HepG2 (cell line): ENCODE measurements around the gene NEURL2. TPM values are rescaled to one million over a fixed set of nuclear protein-coding genes. Genes with fewer than 3 reads are reported as not detected.

Experiments
- AGO2 ChIP-seq: fragments of 200-400 bp; formaldehyde crosslinking; optimal IDR thresholded peaks from 2 replicates; pipeline ENCODE3; 2017; ENCODE audit warnings: mild to moderate bottlenecking, low read depth, low read length, moderate library complexity
- CAMTA2 ChIP-seq: sonication (generic); formaldehyde crosslinking; IDR thresholded peaks from 2 replicates; pipeline ENCODE4 v1.4.0; 2020; ENCODE audit warnings: mild to moderate bottlenecking, missing genetic modification reagents, borderline replicate concordance
- CBX1 ChIP-seq: IDR thresholded peaks from one replicate; pipeline ENCODE4 v1.6.1; 2016; ENCODE audit warnings: antibody characterized with exemption, low read depth
- ETV6 ChIP-seq: sonication (generic); formaldehyde crosslinking; conservative IDR thresholded peaks from 2 replicates; pipeline ENCODE4 v1.4.0; 2020; ENCODE audit warnings: missing genetic modification reagents
- FOXA1 ChIP-seq, 2 experiments: fragments of 450-650 bp in 1 of 2; sonication (generic) in 1 of 2; formaldehyde crosslinking in 1 of 2; IDR thresholded peaks; 2 replicates each; pipeline versions ENCODE4 v1.4.0 to v1.6.1; 2016 to 2020; ENCODE audit warnings: missing genetic modification reagents in 1 of 2
- HNF4G ChIP-seq, 2 experiments: sonication (generic) in 1 of 2; formaldehyde crosslinking in 1 of 2; IDR thresholded peaks; 2 replicates each; pipeline versions ENCODE4 v1.4.0 to v1.6.1; 2011 to 2020; ENCODE audit warnings: borderline replicate concordance in 2 of 2, low read depth in 2 of 2, mild to moderate bottlenecking in 2 of 2, low read length in 1 of 2, missing genetic modification reagents in 1 of 2, moderate library complexity in 1 of 2
- HNRNPL ChIP-seq: fragments of 200-400 bp; formaldehyde crosslinking; IDR thresholded peaks from 2 replicates; pipeline ENCODE4 v1.6.1; 2017; ENCODE audit warnings: mild to moderate bottlenecking, low read depth, low read length
- HNRNPLL ChIP-seq: fragments of 200-400 bp; formaldehyde crosslinking; IDR thresholded peaks from 2 replicates; pipeline ENCODE4 v1.6.1; 2017; ENCODE audit warnings: mild to moderate bottlenecking, low read depth, low read length; ENCODE audit not compliant: poor library complexity, severe bottlenecking
- KDM1A ChIP-seq: IDR thresholded peaks from 2 replicates; pipeline ENCODE4 v1.6.1; 2016; ENCODE audit warnings: missing compliant biosample characterization
- MED13 ChIP-seq: sonication (generic); formaldehyde crosslinking; IDR thresholded peaks from 2 replicates; pipeline ENCODE4 v1.5.0; 2020; ENCODE audit warnings: missing genetic modification reagents
- PHF8 ChIP-seq: sonication (generic); formaldehyde crosslinking; IDR thresholded peaks from 2 replicates; pipeline ENCODE4 v1.5.0; 2020; ENCODE audit warnings: missing genetic modification reagents
- PLSCR1 ChIP-seq: sonication (generic); formaldehyde crosslinking; IDR thresholded peaks from 2 replicates; pipeline ENCODE4 v1.5.0; 2020; ENCODE audit warnings: missing genetic modification reagents, mild to moderate bottlenecking, borderline replicate concordance
- POLR2A ChIP-seq, 2 experiments: IDR thresholded peaks; 2 replicates each; pipeline ENCODE4 v1.6.1; 2011; ENCODE audit warnings: low read depth in 2 of 2, low read length in 2 of 2, mild to moderate bottlenecking in 1 of 2, moderate library complexity in 1 of 2; ENCODE audit not compliant: insufficient read depth in 1 of 2
- POLR2AphosphoS5 ChIP-seq: IDR thresholded peaks from 2 replicates; pipeline ENCODE4 v1.6.1; 2012; ENCODE audit warnings: low read depth, low read length
- SETDB1 ChIP-seq: sonication (generic); formaldehyde crosslinking; IDR thresholded peaks from 2 replicates; pipeline ENCODE4 v1.5.1; 2020; ENCODE audit warnings: missing genetic modification reagents, mild to moderate bottlenecking, borderline replicate concordance
- STAG1 ChIP-seq: sonication (generic); formaldehyde crosslinking; IDR thresholded peaks from 2 replicates; pipeline ENCODE4 v1.4.0; 2020; ENCODE audit warnings: missing genetic modification reagents
- ZNF256 ChIP-seq: sonication (generic); formaldehyde crosslinking; conservative IDR thresholded peaks from 2 replicates; pipeline ENCODE4 v1.4.0; 2020; ENCODE audit warnings: missing genetic modification reagents
- ZNF282 ChIP-seq: fragments of 450-650 bp; IDR thresholded peaks from 2 replicates; pipeline ENCODE4 v1.6.1; 2018; ENCODE audit not compliant: partially characterized antibody
- ZNF382 ChIP-seq: sonication (generic); formaldehyde crosslinking; IDR thresholded peaks from 2 replicates; pipeline ENCODE4 v1.5.0; 2020; ENCODE audit warnings: missing genetic modification reagents, mild to moderate bottlenecking, borderline replicate concordance
- ZNF44 ChIP-seq: sonication (generic); formaldehyde crosslinking; IDR thresholded peaks from 2 replicates; pipeline ENCODE4 v1.5.1; 2020; ENCODE audit warnings: mild to moderate bottlenecking, missing genetic modification reagents
- ZNF510 ChIP-seq: sonication (generic); formaldehyde crosslinking; IDR thresholded peaks from 2 replicates; pipeline ENCODE4 v1.4.0; 2020; ENCODE audit warnings: low read depth, mild to moderate bottlenecking, missing genetic modification reagents
- ZNF7 ChIP-seq: IDR thresholded peaks from 2 replicates; pipeline ENCODE4 v1.6.1; 2016; ENCODE audit warnings: missing biosample characterization, missing genetic modification reagents
- ZNF883 ChIP-seq: sonication (generic); formaldehyde crosslinking; IDR thresholded peaks from 2 replicates; pipeline ENCODE4 v1.5.1; 2020; ENCODE audit warnings: mild to moderate bottlenecking, missing genetic modification reagents; ENCODE audit errors: not compliant biosample characterization
- ZSCAN20 ChIP-seq: sonication (generic); formaldehyde crosslinking; IDR thresholded peaks from 2 replicates; pipeline ENCODE4 v1.4.0; 2020; ENCODE audit warnings: missing genetic modification reagents, mild to moderate bottlenecking, borderline replicate concordance
- ZSCAN31 ChIP-seq: sonication (generic); formaldehyde crosslinking; IDR thresholded peaks from 2 replicates; pipeline ENCODE4 v1.5.0; 2020; ENCODE audit warnings: low read depth, mild to moderate bottlenecking, missing genetic modification reagents
- polyA plus RNA-seq, 8 experiments: library from polyadenylated mRNA; depleted of rRNA in 3 of 8; stranded (reverse) in 7 of 8; unstranded in 1 of 8; fragments of >200 nt; fragmentation: Illumina TruSeq in 4 of 8; extraction: Trizol in 4 of 8; gene quantifications; 2 replicates each; pipeline versions ENCODE4 v1.2.1 to v1.2.3, GENCODE V29; 2011 to 2016; ENCODE audit warnings: low read depth in 4 of 8, missing spikeins in 1 of 8, mixed read lengths in 1 of 8; ENCODE audit not compliant: insufficient read depth in 1 of 8
- total RNA-seq, 5 experiments: library from RNA; depleted of rRNA; stranded (reverse); fragments of >200 nt; fragmentation: Illumina TruSeq; extraction: Trizol; gene quantifications; 2 replicates each; pipeline ENCODE4 v1.2.3, GENCODE V29; 2016; ENCODE audit warnings: low read depth in 1 of 5
- TF ChIP-seq, protein P1 (sequence below): sonication (generic); formaldehyde crosslinking; IDR thresholded peaks from 2 replicates; pipeline ENCODE4 v1.5.0; 2020; ENCODE audit warnings: missing genetic modification reagents, mild to moderate bottlenecking, borderline replicate concordance
- TF ChIP-seq, protein P2 (sequence below): sonication (generic); formaldehyde crosslinking; conservative IDR thresholded peaks from 2 replicates; pipeline ENCODE4 v1.4.0; 2020; ENCODE audit warnings: missing genetic modification reagents

Gene NEURL2
- total and polyA plus RNA-seq, 2 of the 13 experiments (the other 11 are each of a cell fraction or from before 2014, with no cell fraction given), result 7.2 to 9.7 TPM

GRCh38 chr20:45886590-45887345 lies 4.2 kb downstream of the NEURL2 start (continued):
- TF ChIP-seq PLSCR1 (no peak), ZNF883 (CRISPR knock-in tag) (no peak), CBX1 (no peak), ZNF382 (CRISPR knock-in tag) (no peak), ZNF510 (CRISPR knock-in tag) (no peak), ZNF282 (no peak), ETV6 (no peak), HNF4G (IDR thresholded peaks at IDR 0.05; ENCODE audit: borderline replicate concordance, low read depth, low read length) (no peak), HNF4G (CRISPR knock-in tag; IDR thresholded peaks at IDR 0.05; ENCODE audit: borderline replicate concordance, low read depth) (no peak), MED13 (no peak), POLR2AphosphoS5 (peak; percentile 31), SETDB1 (CRISPR knock-in tag) (no peak), HNRNPLL (peak; percentile 15), ZSCAN20 (CRISPR knock-in tag) (no peak), CAMTA2 (CRISPR knock-in tag) (no peak), ZNF256 (CRISPR knock-in tag) (no peak), KDM1A (CRISPR knock-in tag) (no peak), AGO2 (peak; percentile 98), HNRNPL (peak; percentile 72; the same call in 1 of the 2 replicates), STAG1 (CRISPR knock-in tag) (peak; percentile 29; the same call in 1 of the 2 replicates), ZNF44 (CRISPR knock-in tag) (no peak), PHF8 (CRISPR knock-in tag) (0 out of 2 replicates have a peak, but pooled peaks have one; percentile 16), ZSCAN31 (CRISPR knock-in tag) (no peak), FOXA1 (IDR thresholded peaks at IDR 0.05) (no peak), FOXA1 (CRISPR knock-in tag; IDR thresholded peaks at IDR 0.05) (no peak), POLR2A (IDR thresholded peaks at IDR 0.05; ENCODE audit: insufficient read depth in 1 of 2, low read depth in 2 of 2, low read length in 2 of 2) (peak in 1 of 2 experiments; percentile 47; a peak in 2 of 4 replicates), ZNF7 (CRISPR knock-in tag) (no peak)
- TF ChIP-seq, protein P1, sequence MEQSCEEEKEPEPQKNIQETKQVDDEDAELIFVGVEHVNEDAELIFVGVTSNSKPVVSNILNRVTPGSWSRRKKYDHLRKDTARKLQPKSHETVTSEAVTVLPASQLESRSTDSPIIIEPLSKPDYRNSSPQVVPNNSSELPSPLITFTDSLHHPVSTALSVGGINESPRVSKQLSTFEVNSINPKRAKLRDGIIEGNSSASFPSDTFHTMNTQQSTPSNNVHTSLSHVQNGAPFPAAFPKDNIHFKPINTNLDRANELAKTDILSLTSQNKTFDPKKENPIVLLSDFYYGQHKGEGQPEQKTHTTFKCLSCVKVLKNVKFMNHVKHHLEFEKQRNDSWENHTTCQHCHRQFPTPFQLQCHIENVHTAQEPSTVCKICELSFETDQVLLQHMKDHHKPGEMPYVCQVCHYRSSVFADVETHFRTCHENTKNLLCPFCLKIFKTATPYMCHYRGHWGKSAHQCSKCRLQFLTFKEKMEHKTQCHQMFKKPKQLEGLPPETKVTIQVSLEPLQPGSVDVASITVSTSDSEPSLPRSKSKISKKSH, result peak; percentile 77
- TF ChIP-seq, protein P2, sequence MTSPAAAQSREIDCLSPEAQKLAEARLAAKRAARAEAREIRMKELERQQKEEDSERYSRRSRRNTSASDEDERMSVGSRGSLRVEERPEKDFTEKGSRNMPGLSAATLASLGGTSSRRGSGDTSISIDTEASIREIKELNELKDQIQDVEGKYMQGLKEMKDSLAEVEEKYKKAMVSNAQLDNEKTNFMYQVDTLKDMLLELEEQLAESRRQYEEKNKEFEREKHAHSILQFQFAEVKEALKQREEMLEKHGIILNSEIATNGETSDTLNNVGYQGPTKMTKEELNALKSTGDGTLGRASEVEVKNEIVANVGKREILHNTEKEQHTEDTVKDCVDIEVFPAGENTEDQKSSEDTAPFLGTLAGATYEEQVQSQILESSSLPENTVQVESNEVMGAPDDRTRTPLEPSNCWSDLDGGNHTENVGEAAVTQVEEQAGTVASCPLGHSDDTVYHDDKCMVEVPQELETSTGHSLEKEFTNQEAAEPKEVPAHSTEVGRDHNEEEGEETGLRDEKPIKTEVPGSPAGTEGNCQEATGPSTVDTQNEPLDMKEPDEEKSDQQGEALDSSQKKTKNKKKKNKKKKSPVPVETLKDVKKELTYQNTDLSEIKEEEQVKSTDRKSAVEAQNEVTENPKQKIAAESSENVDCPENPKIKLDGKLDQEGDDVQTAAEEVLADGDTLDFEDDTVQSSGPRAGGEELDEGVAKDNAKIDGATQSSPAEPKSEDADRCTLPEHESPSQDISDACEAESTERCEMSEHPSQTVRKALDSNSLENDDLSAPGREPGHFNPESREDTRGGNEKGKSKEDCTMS (CRISPR knock-in tag), result no peak
